GM10266 (cell line): ENCODE results near the gene SAMSN1.

ENCODE experiments used
- DNase-seq: peaks from one replicate; pipeline ENCODE4 v3.0.0; 2012; ENCODE audit errors: extremely low spot score
- TF ChIP-seq, protein P1 (sequence below): IDR thresholded peaks from 2 replicates; pipeline ENCODE4 v1.5.1; 2012; ENCODE audit warnings: mild to moderate bottlenecking, low read depth; ENCODE audit not compliant: control insufficient read depth, insufficient read depth; ENCODE audit errors: missing control alignments

SAMSN1 gene

DNA sequence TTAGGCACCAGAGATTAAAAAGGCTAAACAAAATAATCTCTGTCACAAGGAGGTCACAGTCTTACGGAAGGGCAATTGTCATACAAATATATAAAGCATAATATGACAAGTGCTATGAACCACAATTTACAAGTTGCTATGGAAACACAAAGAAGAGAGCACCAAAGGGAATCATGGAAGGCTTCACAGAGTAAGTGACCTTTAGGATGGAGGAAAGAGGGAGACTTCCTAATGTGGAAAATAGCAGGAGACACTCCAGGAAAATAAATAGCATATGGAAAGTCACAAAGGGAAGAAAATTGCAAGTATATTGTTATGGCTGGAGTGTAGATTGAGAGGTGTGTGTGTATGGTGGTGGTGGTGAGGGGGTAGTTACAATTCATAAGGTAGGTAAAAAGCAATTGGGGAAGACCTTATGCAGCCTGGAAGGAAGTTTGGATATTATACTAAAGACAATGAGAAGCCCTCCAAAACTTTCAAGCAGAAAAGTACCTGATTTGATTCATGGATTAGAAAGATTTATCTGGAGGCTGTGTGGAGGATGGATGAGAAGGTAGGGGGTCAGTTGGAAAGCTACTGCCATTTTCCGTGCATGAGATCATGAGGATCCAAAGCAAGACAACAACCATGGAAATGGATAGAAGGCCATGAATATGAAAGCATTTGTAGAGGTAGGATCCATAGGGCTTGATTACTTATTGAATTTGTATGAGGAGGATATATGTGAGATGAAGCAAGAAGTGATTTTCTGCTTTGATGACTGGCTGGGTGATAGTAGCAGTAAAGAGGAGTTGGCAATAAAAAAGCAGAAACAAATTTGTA is 61.7 kb downstream of the SAMSN1 start:
- no peak for DNase-seq
- TF ChIP-seq, protein P1, sequence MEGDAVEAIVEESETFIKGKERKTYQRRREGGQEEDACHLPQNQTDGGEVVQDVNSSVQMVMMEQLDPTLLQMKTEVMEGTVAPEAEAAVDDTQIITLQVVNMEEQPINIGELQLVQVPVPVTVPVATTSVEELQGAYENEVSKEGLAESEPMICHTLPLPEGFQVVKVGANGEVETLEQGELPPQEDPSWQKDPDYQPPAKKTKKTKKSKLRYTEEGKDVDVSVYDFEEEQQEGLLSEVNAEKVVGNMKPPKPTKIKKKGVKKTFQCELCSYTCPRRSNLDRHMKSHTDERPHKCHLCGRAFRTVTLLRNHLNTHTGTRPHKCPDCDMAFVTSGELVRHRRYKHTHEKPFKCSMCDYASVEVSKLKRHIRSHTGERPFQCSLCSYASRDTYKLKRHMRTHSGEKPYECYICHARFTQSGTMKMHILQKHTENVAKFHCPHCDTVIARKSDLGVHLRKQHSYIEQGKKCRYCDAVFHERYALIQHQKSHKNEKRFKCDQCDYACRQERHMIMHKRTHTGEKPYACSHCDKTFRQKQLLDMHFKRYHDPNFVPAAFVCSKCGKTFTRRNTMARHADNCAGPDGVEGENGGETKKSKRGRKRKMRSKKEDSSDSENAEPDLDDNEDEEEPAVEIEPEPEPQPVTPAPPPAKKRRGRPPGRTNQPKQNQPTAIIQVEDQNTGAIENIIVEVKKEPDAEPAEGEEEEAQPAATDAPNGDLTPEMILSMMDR: no peak

GRCh38 chr21:14483296-14483695 is 62.8 kb downstream of the SAMSN1 start:
- no peak for DNase-seq

GRCh38 chr21:14482165-14482564 is 64.0 kb downstream of the SAMSN1 start:
- peak; percentile 21 for DNase-seq
- TF ChIP-seq, protein P1: no peak

More at GRCh38 chr21:14483296-14483695, 62.8 kb downstream of the SAMSN1 start:
- TF ChIP-seq, protein P1: no peak

DNA sequence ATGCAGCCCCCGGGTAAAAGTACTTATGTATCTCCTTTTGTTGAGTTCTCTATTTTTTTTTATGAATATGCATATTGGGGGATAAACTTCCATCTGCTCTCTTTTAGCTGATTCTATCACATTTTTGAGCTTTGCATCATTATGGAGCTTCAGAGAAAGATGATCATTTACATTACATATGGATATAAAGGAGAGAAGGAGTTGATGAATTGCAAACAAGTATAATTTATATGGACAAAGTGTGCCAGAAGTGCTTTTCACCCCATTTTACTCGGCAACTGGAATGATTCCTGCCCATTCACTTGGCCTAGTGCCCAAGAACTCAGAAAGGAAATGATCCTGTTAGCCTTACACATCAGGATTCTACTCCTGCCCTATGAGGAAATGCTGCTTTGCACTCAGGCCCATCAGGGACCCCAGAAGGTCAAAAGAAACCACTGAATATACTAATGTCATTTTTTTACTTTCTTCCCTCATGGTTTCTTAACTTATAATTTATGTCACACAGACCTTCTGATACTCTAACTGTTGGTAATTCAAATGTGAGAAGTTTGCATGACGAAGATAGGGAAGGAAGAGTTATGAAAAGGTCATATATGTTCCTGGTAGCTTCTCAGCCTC is 65.6 kb downstream of the SAMSN1 start:
- peak; percentile 12 for DNase-seq
- TF ChIP-seq, protein P1: no peak

DNA sequence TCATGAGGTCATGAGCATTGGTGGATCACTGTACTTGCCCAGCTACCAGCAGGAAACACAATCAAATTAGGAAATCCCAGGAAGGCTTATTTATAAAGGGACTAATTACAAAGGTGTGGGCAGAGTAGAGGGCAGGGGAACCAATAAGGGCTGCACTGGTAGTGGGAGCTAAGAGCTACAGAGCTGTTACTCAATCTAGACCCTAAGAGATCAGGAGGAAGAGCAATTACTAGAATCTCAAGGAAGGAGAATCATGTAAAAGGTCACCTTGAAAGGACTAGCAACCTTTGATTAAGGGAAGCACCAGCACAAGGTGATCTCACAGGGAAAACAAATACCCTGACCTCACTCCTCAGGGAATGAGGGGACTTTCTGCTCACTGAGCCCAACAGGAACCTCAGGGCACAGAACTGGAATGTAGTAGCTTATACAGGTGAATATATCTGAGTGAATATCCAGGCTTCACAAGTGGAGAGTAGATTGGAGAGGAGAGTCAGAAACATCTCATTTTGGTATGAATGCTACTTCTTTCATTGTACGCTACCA is 66.8 kb downstream of the SAMSN1 start:
- TF ChIP-seq, protein P1: no peak
- no peak for DNase-seq

- DNase-seq: no peak
- TF ChIP-seq, protein P1: no peak
Measured at GRCh38 chr21:14477841-14478240, 68.3 kb downstream of the SAMSN1 start.

DNA sequence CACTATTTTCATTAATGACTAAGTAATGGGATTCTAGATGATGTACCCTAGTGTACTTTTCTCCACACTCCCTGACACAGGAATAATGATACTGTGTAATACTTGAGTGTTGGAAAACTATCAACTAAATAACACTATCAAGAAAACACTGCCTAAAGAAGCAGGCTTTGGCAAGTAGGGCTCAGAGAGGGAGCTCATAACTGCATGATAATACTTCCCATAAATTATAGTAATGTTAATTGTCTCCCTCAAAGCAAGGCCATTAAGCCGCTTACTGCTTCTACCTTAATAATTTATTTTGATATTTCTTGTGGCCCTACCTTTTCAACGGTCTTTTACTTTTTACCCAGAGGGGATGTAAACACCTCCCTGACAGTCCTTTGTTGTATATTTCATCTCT is 69.0 kb downstream of the SAMSN1 start:
- DNase-seq: no peak
- TF ChIP-seq, protein P1: no peak
